Gastrocnemius medialis (tissue), 4 donors: ENCODE results near the gene MDH1. TPM values are rescaled to one million over a fixed set of nuclear protein-coding genes. Genes with fewer than 3 reads are reported as not detected.

Experiments
- ATAC-seq, 2 donors: fragments of 150-250 bp; one replicate each; pipeline ENCODE4 v1.9.1; 2016
- DNase-seq, 2 donors: peaks; one replicate each; pipeline ENCODE4 v3.0.0-alpha.2; 2019
- H3K27ac ChIP-seq, 4 donors: fragments of 200-600 bp; sonication (generic); 1 replicate in 1 of 4; 2 replicates in 3 of 4; pipeline ENCODE4 v1.5.1; 2016 to 2018; ENCODE audit warnings: mild to moderate bottlenecking in 2 of 4, moderate library complexity in 1 of 4
- H3K27me3 ChIP-seq, 3 donors: fragments of 200-600 bp; sonication (generic) in 2 of 3; 1 replicate in 1 of 3; 2 replicates in 2 of 3; pipeline versions ENCODE4 v1.5.1 to v1.6.0; 2016 to 2019; ENCODE audit warnings: mild to moderate bottlenecking in 1 of 3, moderate library complexity in 1 of 3
- H3K36me3 ChIP-seq, 2 donors: fragments of 200-600 bp; sonication (generic) in 1 of 2; one replicate each; pipeline ENCODE4 v1.5.1; 2017 to 2018
- H3K4me1 ChIP-seq, 2 donors: fragments of 200-600 bp; sonication (generic) in 1 of 2; one replicate each; pipeline ENCODE4 v1.5.1; 2016 to 2017; ENCODE audit warnings: mild to moderate bottlenecking in 2 of 2
- H3K4me3 ChIP-seq, 4 donors: fragments of 200-600 bp; sonication (generic) in 3 of 4; 1 replicate in 1 of 4; 2 replicates in 3 of 4; pipeline ENCODE4 v1.5.1; 2016 to 2019; ENCODE audit warnings: mild to moderate bottlenecking in 2 of 4
- H3K9me3 ChIP-seq, 3 donors: fragments of 200-600 bp; sonication (generic) in 2 of 3; 1 replicate in 1 of 3; 2 replicates in 2 of 3; pipeline ENCODE4 v1.5.1; 2016 to 2019
- CTCF ChIP-seq, 5 experiments: fragments of 450-650 bp in 3 of 5; fragments of 200-600 bp in 2 of 5; sonication (generic) in 2 of 5; IDR thresholded peaks in 4 of 5; conservative IDR thresholded peaks in 1 of 5; 1 replicate in 4 of 5; 2 replicates in 1 of 5; pipeline ENCODE4 v1.5.1; 2016 to 2019; ENCODE audit warnings: antibody characterized with exemption in 5 of 5, mild to moderate bottlenecking in 3 of 5, moderate library complexity in 3 of 5
- POLR2A ChIP-seq, 2 donors: fragments of 450-650 bp; IDR thresholded peaks; one replicate each; pipeline ENCODE4 v1.6.1; 2017; ENCODE audit warnings: antibody characterized with exemption in 2 of 2, mild to moderate bottlenecking in 2 of 2, moderate library complexity in 2 of 2
- in situ Hi-C, 4 donors: fragments of 200-750 bp; cut with MboI; loops; one replicate each; pipeline versions ENCODE4 v1.15.0 to v1.8.0; 2017; ENCODE audit warnings: low sequenced_read_pairs in 4 of 4
- intact Hi-C: fragments of 100-400 bp; cut with DNase I; formaldehyde crosslinking; loops from one replicate; pipeline ENCODE4 v1.15.1; 2023; ENCODE audit warnings: low total_unique reads
- total RNA-seq, 4 donors: library from RNA; depleted of rRNA; stranded (reverse); fragments of >200 nt; gene quantifications; one replicate each; pipeline versions ENCODE4 v1.1.0 to v1.2.3, GENCODE V29; 2016

Gene MDH1
- total RNA-seq, 4 donors from 2014 or later, result 133 to 241 (median 194) TPM

- H3K9me3 ChIP-seq, result peaks cover 0 to 8% (median 0%) of the 10 kb centered on the region in 3 donors
- no peak for DNase-seq
- no peaks in the 10 kb centered on the region for H3K27me3 ChIP-seq
- no peaks in the 10 kb centered on the region for H3K36me3 ChIP-seq
- TF ChIP-seq CTCF (IDR thresholded peaks at IDR 0.05 in 4 of 5, conservative IDR thresholded peaks at IDR 0.05 in 1 of 5) (no peak), POLR2A (IDR thresholded peaks at IDR 0.05) (no peak)
- intact Hi-C loops, result no loop called here
- no peak overlapping the region for H3K4me3 ChIP-seq
- in situ Hi-C loops, result no loop called here
- H3K27ac ChIP-seq, result no peak overlapping the region
- no peaks in the 10 kb centered on the region for H3K4me1 ChIP-seq
- ATAC-seq, result no peak
Observed at GRCh38 chr2:63627866-63628265, 39.1 kb downstream of the MDH1 start.

GRCh38 chr2:63628403-63628942 is 39.7 kb downstream of the MDH1 start:
- DNase-seq, result no peak
- in situ Hi-C loops (no loop called here), intact Hi-C loops (no loop called here)
- TF ChIP-seq CTCF (IDR thresholded peaks at IDR 0.05 in 4 of 5, conservative IDR thresholded peaks at IDR 0.05 in 1 of 5), result no peak
- no peak for TF ChIP-seq POLR2A (IDR thresholded peaks at IDR 0.05)
- no peak for ATAC-seq
- Histone ChIP-seq H3K4me3 (no peak overlapping the region), H3K27ac (no peak overlapping the region), H3K36me3 (no peaks in the 10 kb centered on the region), H3K27me3 (no peaks in the 10 kb centered on the region), H3K4me1 (no peaks in the 10 kb centered on the region), H3K9me3 (peaks cover 0 to 8% (median 0%) of the 10 kb centered on the region in 3 donors)

- Histone ChIP-seq H3K27me3 (no peaks in the 10 kb centered on the region), H3K9me3 (peaks cover 0 to 13% (median 4%) of the 10 kb centered on the region in 3 donors), H3K4me1 (no peaks in the 10 kb centered on the region), H3K4me3 (no peak overlapping the region), H3K27ac (no peak overlapping the region), H3K36me3 (no peaks in the 10 kb centered on the region)
- no peak for ATAC-seq
- no peak for TF ChIP-seq CTCF (IDR thresholded peaks at IDR 0.05 in 4 of 5, conservative IDR thresholded peaks at IDR 0.05 in 1 of 5)
- TF ChIP-seq POLR2A (IDR thresholded peaks at IDR 0.05), result no peak
- intact Hi-C loops (no loop called here), in situ Hi-C loops (no loop called here)
- DNase-seq, result no peak
Observed at GRCh38 chr2:63631501-63631900, 42.7 kb downstream of the MDH1 start.

- Histone ChIP-seq H3K27ac (no peak overlapping the region), H3K4me3 (no peak overlapping the region), H3K4me1 (no peaks in the 10 kb centered on the region), H3K36me3 (no peaks in the 10 kb centered on the region), H3K9me3 (peaks cover 0 to 13% (median 4%) of the 10 kb centered on the region in 3 donors), H3K27me3 (no peaks in the 10 kb centered on the region)
- intact Hi-C loops, result no loop called here
- DNase-seq, result no peak
- in situ Hi-C loops, result no loop called here
- ATAC-seq, result no peak
- TF ChIP-seq CTCF (IDR thresholded peaks at IDR 0.05 in 4 of 5, conservative IDR thresholded peaks at IDR 0.05 in 1 of 5), result no peak
- TF ChIP-seq POLR2A (IDR thresholded peaks at IDR 0.05), result no peak
Observed at GRCh38 chr2:63632382-63632781, 43.6 kb downstream of the MDH1 start.

GRCh38 chr2:63639344-63639743 is 50.6 kb downstream of the MDH1 start:
- Histone ChIP-seq H3K36me3 (no peaks in the 10 kb centered on the region), H3K9me3 (peaks cover 0 to 4% (median 0%) of the 10 kb centered on the region in 3 donors), H3K4me3 (no peak overlapping the region), H3K27ac (no peak overlapping the region), H3K4me1 (no peaks in the 10 kb centered on the region), H3K27me3 (no peaks in the 10 kb centered on the region)
- ATAC-seq (no peak), DNase-seq (no peak)
- in situ Hi-C loops (no loop called here), intact Hi-C loops (no loop called here)
- TF ChIP-seq POLR2A (IDR thresholded peaks at IDR 0.05) (no peak), CTCF (IDR thresholded peaks at IDR 0.05 in 4 of 5, conservative IDR thresholded peaks at IDR 0.05 in 1 of 5) (no peak)
